Liver (tissue), 9 donors: Measurements from ENCODE around the gene HOXB9. TPM values are rescaled to one million over a fixed set of nuclear protein-coding genes. Genes with fewer than 3 reads are reported as not detected.
A peak's percentile ranks its signal among the peaks of the same experiment; 100 is the strongest.

Experiments used
- DNase-seq: peaks from one replicate; pipeline ENCODE4 v3.0.0-alpha.2; 2017; ENCODE audit warnings: low spot score
- H3K27ac ChIP-seq, 2 donors: one replicate each; pipeline ENCODE4 v1.7.0; 2013; ENCODE audit warnings: inconsistent platforms in 2 of 2, low read length in 2 of 2, control low read depth in 1 of 2, low read depth in 1 of 2, mild to moderate bottlenecking in 1 of 2
- H3K27me3 ChIP-seq, 4 donors: one replicate each; pipeline versions ENCODE4 v1.6.1 to v1.7.0; 2013; ENCODE audit warnings: low read length in 3 of 4, inconsistent platforms in 1 of 4, mild to moderate bottlenecking in 1 of 4, moderate library complexity in 1 of 4; ENCODE audit not compliant: control insufficient read depth in 4 of 4, insufficient read depth in 4 of 4
- H3K36me3 ChIP-seq, 4 donors: one replicate each; pipeline versions ENCODE4 v1.6.1 to v1.7.0; 2013; ENCODE audit warnings: low read length in 3 of 4, mild to moderate bottlenecking in 3 of 4, low read depth in 1 of 4, moderate library complexity in 1 of 4; ENCODE audit not compliant: control insufficient read depth in 4 of 4, insufficient read depth in 3 of 4
- H3K4me1 ChIP-seq, 4 donors: one replicate each; pipeline versions ENCODE4 v1.6.1 to v1.7.0; 2013; ENCODE audit warnings: low read length in 3 of 4, mild to moderate bottlenecking in 3 of 4, moderate library complexity in 1 of 4; ENCODE audit not compliant: control insufficient read depth in 4 of 4, insufficient read depth in 4 of 4
- H3K4me3 ChIP-seq, 3 donors: one replicate each; pipeline versions ENCODE4 v1.6.1 to v1.7.0; 2013; ENCODE audit warnings: low read length in 3 of 3, control low read depth in 1 of 3, low read depth in 1 of 3, mild to moderate bottlenecking in 1 of 3
- H3K9ac ChIP-seq, 2 donors: one replicate each; pipeline ENCODE4 v1.7.0; 2013; ENCODE audit warnings: low read length in 2 of 2, mild to moderate bottlenecking in 2 of 2, moderate library complexity in 2 of 2, control low read depth in 1 of 2, low read depth in 1 of 2
- H3K9me3 ChIP-seq, 4 donors: one replicate each; pipeline versions ENCODE4 v1.6.1 to v1.7.0; 2013; ENCODE audit warnings: low read length in 3 of 4; ENCODE audit not compliant: control insufficient read depth in 4 of 4
- ATF3 ChIP-seq: IDR thresholded peaks from 2 replicates; pipeline ENCODE4 v1.6.1; 2016; ENCODE audit warnings: antibody characterized with exemption
- EGR1 ChIP-seq, 2 donors: IDR thresholded peaks; 2 replicates each; pipeline ENCODE4 v1.6.1; 2016 to 2018; ENCODE audit warnings: antibody characterized with exemption in 2 of 2, low read depth in 2 of 2
- FOXA1 ChIP-seq: IDR thresholded peaks from 2 replicates; pipeline ENCODE4 v1.6.1; 2016; ENCODE audit warnings: antibody characterized with exemption
- FOXA2 ChIP-seq: IDR thresholded peaks from 2 replicates; pipeline ENCODE4 v1.6.1; 2016; ENCODE audit warnings: antibody characterized with exemption
- GABPA ChIP-seq, 2 donors: IDR thresholded peaks in 1 of 2; conservative IDR thresholded peaks in 1 of 2; 2 replicates each; pipeline ENCODE4 v1.6.1; 2016; ENCODE audit warnings: antibody characterized with exemption in 2 of 2, mild to moderate bottlenecking in 1 of 2, moderate library complexity in 1 of 2
- HNF4A ChIP-seq, 2 donors: conservative IDR thresholded peaks; 2 replicates each; pipeline ENCODE4 v1.6.1; 2016; ENCODE audit warnings: antibody characterized with exemption in 2 of 2, mild to moderate bottlenecking in 2 of 2
- HNF4G ChIP-seq: IDR thresholded peaks from 2 replicates; pipeline ENCODE4 v1.6.1; 2016; ENCODE audit warnings: antibody characterized with exemption
- JUND ChIP-seq, 2 donors: IDR thresholded peaks; 2 replicates each; pipeline ENCODE4 v1.6.1; 2016; ENCODE audit warnings: antibody characterized with exemption in 2 of 2
- NR2F2 ChIP-seq: IDR thresholded peaks from 2 replicates; pipeline ENCODE4 v1.6.1; 2016; ENCODE audit warnings: antibody characterized with exemption
- RAD21 ChIP-seq, 2 donors: IDR thresholded peaks; 2 replicates each; pipeline ENCODE4 v1.6.1; 2016; ENCODE audit warnings: antibody characterized with exemption in 2 of 2, mild to moderate bottlenecking in 2 of 2
- RXRA ChIP-seq, 2 donors: IDR thresholded peaks; 2 replicates each; pipeline ENCODE4 v1.6.1; 2017 to 2018; ENCODE audit warnings: antibody characterized with exemption in 2 of 2, mild to moderate bottlenecking in 1 of 2
- SP1 ChIP-seq: IDR thresholded peaks from 2 replicates; pipeline ENCODE4 v1.6.1; 2018; ENCODE audit warnings: antibody characterized with exemption, mild to moderate bottlenecking
- TAF1 ChIP-seq: conservative IDR thresholded peaks from 2 replicates; pipeline ENCODE4 v1.6.1; 2016; ENCODE audit warnings: antibody characterized with exemption, mild to moderate bottlenecking
- YY1 ChIP-seq: IDR thresholded peaks from 2 replicates; pipeline ENCODE4 v1.6.1; 2016; ENCODE audit warnings: antibody characterized with exemption, mild to moderate bottlenecking
- ZBTB33 ChIP-seq: IDR thresholded peaks from 2 replicates; pipeline ENCODE4 v1.6.1; 2016; ENCODE audit warnings: antibody characterized with exemption
- WGBS: extraction: QIAGEN DNeasy Blood & Tissue Kit; methylation state at CpG from one replicate; pipeline ENCODE4 v1.1.7; 2013; 5-methylcytosine and 5-hydroxymethylcytosine counted together
- polyA plus RNA-seq, 2 donors: library from polyadenylated mRNA; stranded (reverse) in 1 of 2; unstranded in 1 of 2; fragments of 200-250 nt in 1 of 2; fragments of >200 nt in 1 of 2; fragmentation: Nextera tagmentation in 1 of 2; extraction: Ambion mirVana in 1 of 2; gene quantifications; one replicate each; pipeline versions ENCODE4 v1.2.1 to v1.2.3, GENCODE V29; 2013 to 2015
- total RNA-seq, 2 donors: library from RNA; depleted of rRNA; stranded (reverse); fragments of >200 nt; gene quantifications; one replicate each; pipeline ENCODE4 v1.2.3, GENCODE V29; 2014
- TF ChIP-seq, protein P1 (sequence below): fragments of 150-350 bp; IDR thresholded peaks from 2 replicates; pipeline ENCODE4 v1.5.1; 2017; ENCODE audit warnings: improper control_type of control experiment, low read depth, low read length; ENCODE audit not compliant: missing input control
- TF ChIP-seq, protein P2 (sequence below): IDR thresholded peaks from 2 replicates; pipeline ENCODE4 v1.6.1; 2016; ENCODE audit warnings: antibody characterized with exemption, mild to moderate bottlenecking
- TF ChIP-seq, protein P3 (sequence below): IDR thresholded peaks from 2 replicates; pipeline ENCODE4 v1.6.1; 2016; ENCODE audit warnings: antibody characterized with exemption
- donor health status: healthy.
- donor health status: healthy.
- donor health status: healthy.
- donor health status: healthy.
- donor health status: healthy.

The HOXB9 gene
- total and polyA plus RNA-seq, 4 donors = not detected

GRCh38 chr17:48593840-48594537 is 32.2 kb downstream of the HOXB9 start:
- H3K4me3 ChIP-seq = peak overlapping the region in 1 of 3 donors; percentile 25
- 14% methylated on average over 37 of the region's 37 CpGs for WGBS
- H3K36me3 ChIP-seq = no peaks in the 10 kb centered on the region
- H3K4me1 ChIP-seq = peaks cover 2 to 23% (median 4%) of the 10 kb centered on the region in 4 donors
- peaks cover 4 to 11% (median 8%) of the 10 kb centered on the region in 4 donors for H3K27me3 ChIP-seq
- H3K9ac ChIP-seq = no peak overlapping the region
- peak overlapping the region in 1 of 2 donors; percentile 1 for H3K27ac ChIP-seq
- peak; percentile 85 for DNase-seq
- TF ChIP-seq HNF4G = no peak
- TF ChIP-seq FOXA2 = no peak
- TF ChIP-seq JUND (IDR thresholded peaks at IDR 0.05) = no peak
- no peak for TF ChIP-seq RXRA (IDR thresholded peaks at IDR 0.05)
- no peak for TF ChIP-seq FOXA1
- no peak for TF ChIP-seq SP1
- TF ChIP-seq, protein P1, sequence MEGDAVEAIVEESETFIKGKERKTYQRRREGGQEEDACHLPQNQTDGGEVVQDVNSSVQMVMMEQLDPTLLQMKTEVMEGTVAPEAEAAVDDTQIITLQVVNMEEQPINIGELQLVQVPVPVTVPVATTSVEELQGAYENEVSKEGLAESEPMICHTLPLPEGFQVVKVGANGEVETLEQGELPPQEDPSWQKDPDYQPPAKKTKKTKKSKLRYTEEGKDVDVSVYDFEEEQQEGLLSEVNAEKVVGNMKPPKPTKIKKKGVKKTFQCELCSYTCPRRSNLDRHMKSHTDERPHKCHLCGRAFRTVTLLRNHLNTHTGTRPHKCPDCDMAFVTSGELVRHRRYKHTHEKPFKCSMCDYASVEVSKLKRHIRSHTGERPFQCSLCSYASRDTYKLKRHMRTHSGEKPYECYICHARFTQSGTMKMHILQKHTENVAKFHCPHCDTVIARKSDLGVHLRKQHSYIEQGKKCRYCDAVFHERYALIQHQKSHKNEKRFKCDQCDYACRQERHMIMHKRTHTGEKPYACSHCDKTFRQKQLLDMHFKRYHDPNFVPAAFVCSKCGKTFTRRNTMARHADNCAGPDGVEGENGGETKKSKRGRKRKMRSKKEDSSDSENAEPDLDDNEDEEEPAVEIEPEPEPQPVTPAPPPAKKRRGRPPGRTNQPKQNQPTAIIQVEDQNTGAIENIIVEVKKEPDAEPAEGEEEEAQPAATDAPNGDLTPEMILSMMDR = peak; percentile 73
- peak; percentile 72 to 80 for TF ChIP-seq RAD21 (IDR thresholded peaks at IDR 0.05)
- TF ChIP-seq HNF4A (conservative IDR thresholded peaks at IDR 0.05) = no peak
- TF ChIP-seq GABPA (IDR thresholded peaks at IDR 0.05 in 1 of 2, conservative IDR thresholded peaks at IDR 0.05 in 1 of 2) = no peak
- no peak for TF ChIP-seq TAF1
- TF ChIP-seq NR2F2 = no peak
- no peak for TF ChIP-seq ATF3
- TF ChIP-seq ZBTB33 = no peak
- TF ChIP-seq, protein P2, sequence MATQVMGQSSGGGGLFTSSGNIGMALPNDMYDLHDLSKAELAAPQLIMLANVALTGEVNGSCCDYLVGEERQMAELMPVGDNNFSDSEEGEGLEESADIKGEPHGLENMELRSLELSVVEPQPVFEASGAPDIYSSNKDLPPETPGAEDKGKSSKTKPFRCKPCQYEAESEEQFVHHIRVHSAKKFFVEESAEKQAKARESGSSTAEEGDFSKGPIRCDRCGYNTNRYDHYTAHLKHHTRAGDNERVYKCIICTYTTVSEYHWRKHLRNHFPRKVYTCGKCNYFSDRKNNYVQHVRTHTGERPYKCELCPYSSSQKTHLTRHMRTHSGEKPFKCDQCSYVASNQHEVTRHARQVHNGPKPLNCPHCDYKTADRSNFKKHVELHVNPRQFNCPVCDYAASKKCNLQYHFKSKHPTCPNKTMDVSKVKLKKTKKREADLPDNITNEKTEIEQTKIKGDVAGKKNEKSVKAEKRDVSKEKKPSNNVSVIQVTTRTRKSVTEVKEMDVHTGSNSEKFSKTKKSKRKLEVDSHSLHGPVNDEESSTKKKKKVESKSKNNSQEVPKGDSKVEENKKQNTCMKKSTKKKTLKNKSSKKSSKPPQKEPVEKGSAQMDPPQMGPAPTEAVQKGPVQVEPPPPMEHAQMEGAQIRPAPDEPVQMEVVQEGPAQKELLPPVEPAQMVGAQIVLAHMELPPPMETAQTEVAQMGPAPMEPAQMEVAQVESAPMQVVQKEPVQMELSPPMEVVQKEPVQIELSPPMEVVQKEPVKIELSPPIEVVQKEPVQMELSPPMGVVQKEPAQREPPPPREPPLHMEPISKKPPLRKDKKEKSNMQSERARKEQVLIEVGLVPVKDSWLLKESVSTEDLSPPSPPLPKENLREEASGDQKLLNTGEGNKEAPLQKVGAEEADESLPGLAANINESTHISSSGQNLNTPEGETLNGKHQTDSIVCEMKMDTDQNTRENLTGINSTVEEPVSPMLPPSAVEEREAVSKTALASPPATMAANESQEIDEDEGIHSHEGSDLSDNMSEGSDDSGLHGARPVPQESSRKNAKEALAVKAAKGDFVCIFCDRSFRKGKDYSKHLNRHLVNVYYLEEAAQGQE = no peak
- TF ChIP-seq YY1 = peak; percentile 82
- TF ChIP-seq EGR1 (IDR thresholded peaks at IDR 0.05; ENCODE audit: low read depth in 2 of 2) = no peak
- TF ChIP-seq, protein P3, sequence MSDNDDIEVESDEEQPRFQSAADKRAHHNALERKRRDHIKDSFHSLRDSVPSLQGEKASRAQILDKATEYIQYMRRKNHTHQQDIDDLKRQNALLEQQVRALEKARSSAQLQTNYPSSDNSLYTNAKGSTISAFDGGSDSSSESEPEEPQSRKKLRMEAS = no peak
- no peaks in the 10 kb centered on the region for H3K9me3 ChIP-seq
